IMR-90 (cell line): Measurements from ENCODE around the gene ST14. TPM values are rescaled to one million over a fixed set of nuclear protein-coding genes. Genes with fewer than 3 reads are reported as not detected.

Experiments
- ATAC-seq: fragments of 200-7000 bp; cut with Tn5 transposase; 2 replicates; pipeline ENCODE4 v1.9.1; 2020; ENCODE audit warnings: low read depth, mild to moderate bottlenecking, moderate library complexity
- BruUV-seq: library from RNA; stranded (reverse); fragments of 400-500 nt; replicated peaks from 2 replicates; lab custom pipeline; 2021; lab: Mats Ljungman, UMichigan
- CTCF ChIA-PET: fragments of 300-600 bp; formaldehyde crosslinking; extraction: SDS; loops from one replicate; lab custom pipeline; 2021; ENCODE audit warnings: antibody characterized with exemption; lab: Yijun Ruan, JAX
- POLR2A ChIA-PET: fragments of 300-600 bp; sonication (Branson Sonifier 250); formaldehyde crosslinking; loops from one replicate; lab custom pipeline; 2022; ENCODE audit warnings: antibody characterized with exemption; ENCODE audit not compliant: unreplicated experiment; lab: Charles Lee
- DNase-seq: peaks from one replicate; pipeline ENCODE4 v3.0.0; 2013
- H2AFZ ChIP-seq: replicated peaks from 2 replicates; pipeline ENCODE3; 2013; ENCODE audit warnings: low read length, mild to moderate bottlenecking; ENCODE audit not compliant: poor library complexity
- H2AK5ac ChIP-seq: 2 replicates; pipeline ENCODE4 v1.6.1; 2013; ENCODE audit warnings: low read depth, low read length, inconsistent platforms
- H2AK9ac ChIP-seq: replicated peaks from 2 replicates; pipeline ENCODE3; 2013; ENCODE audit warnings: mild to moderate bottlenecking, low read depth, low read length, moderate library complexity; ENCODE audit not compliant: poor library complexity
- H2BK120ac ChIP-seq: 2 replicates; pipeline ENCODE4 v1.6.1; 2013; ENCODE audit warnings: low read depth, low read length, inconsistent platforms
- H2BK15ac ChIP-seq: 3 replicates; pipeline ENCODE4 v1.6.1; 2013; ENCODE audit warnings: low read depth, low read length, inconsistent platforms
- H2BK20ac ChIP-seq: 2 replicates; pipeline ENCODE4 v1.6.1; 2013; ENCODE audit warnings: low read depth, mild to moderate bottlenecking, inconsistent platforms, low read length, moderate library complexity
- H2BK5ac ChIP-seq: 2 replicates; pipeline ENCODE4 v1.6.1; 2013; ENCODE audit warnings: mild to moderate bottlenecking, low read depth, low read length, inconsistent platforms; ENCODE audit not compliant: poor library complexity, severe bottlenecking
- H3K14ac ChIP-seq: replicated peaks from 2 replicates; pipeline ENCODE4 v1.6.1; 2013; ENCODE audit warnings: low read depth, low read length, inconsistent platforms
- H3K18ac ChIP-seq: 2 replicates; pipeline ENCODE4 v1.6.1; 2013; ENCODE audit warnings: low read depth, low read length, control low read depth
- H3K23ac ChIP-seq: 2 replicates; pipeline ENCODE4 v1.6.1; 2013; ENCODE audit warnings: low read depth, low read length, inconsistent platforms
- H3K27ac ChIP-seq: 2 replicates; pipeline ENCODE4 v1.5.1; 2013; ENCODE audit warnings: mild to moderate bottlenecking, control low read depth, low read length; ENCODE audit not compliant: insufficient read depth
- H3K27me3 ChIP-seq: 2 replicates; pipeline ENCODE4 v1.6.1; 2013; ENCODE audit warnings: low read length; ENCODE audit not compliant: control insufficient read depth, insufficient read depth
- H3K36me3 ChIP-seq: 2 replicates; pipeline ENCODE4 v1.6.1; 2013; ENCODE audit warnings: low read length, mixed read lengths; ENCODE audit not compliant: control insufficient read depth, insufficient read depth
- H3K4ac ChIP-seq: 2 replicates; pipeline ENCODE4 v1.6.1; 2013; ENCODE audit warnings: low read depth, low read length, inconsistent platforms
- H3K4me1 ChIP-seq: 2 replicates; pipeline ENCODE4 v1.6.1; 2013; ENCODE audit warnings: low read length, mixed read lengths; ENCODE audit not compliant: control insufficient read depth, insufficient read depth
- H3K4me2 ChIP-seq: 2 replicates; pipeline ENCODE4 v1.6.1; 2013; ENCODE audit warnings: low read depth, mild to moderate bottlenecking, control low read depth, low read length, moderate library complexity
- H3K4me3 ChIP-seq: 2 replicates; pipeline ENCODE4 v1.5.1; 2013; ENCODE audit warnings: low read depth, mild to moderate bottlenecking, control low read depth, low read length, moderate library complexity; ENCODE audit not compliant: insufficient read depth
- H3K56ac ChIP-seq: 2 replicates; pipeline ENCODE4 v1.6.1; 2013; ENCODE audit warnings: low read length, inconsistent platforms; ENCODE audit not compliant: insufficient read depth; ENCODE audit errors: extremely low read depth
- H3K79me1 ChIP-seq, 2 experiments: 2 replicates each; pipeline ENCODE4 v1.6.1; 2013; ENCODE audit warnings: low read length in 2 of 2, inconsistent platforms in 1 of 2, low read depth in 1 of 2
- H3K9ac ChIP-seq: 2 replicates; pipeline ENCODE4 v1.6.1; 2013; ENCODE audit warnings: low read depth, low read length, control low read depth
- H3K9me1 ChIP-seq: 2 replicates; pipeline ENCODE4 v1.6.1; 2013; ENCODE audit warnings: low read length, inconsistent platforms; ENCODE audit not compliant: insufficient read depth
- H3K9me3 ChIP-seq: 2 replicates; pipeline ENCODE4 v1.6.1; 2013; ENCODE audit warnings: low read length; ENCODE audit not compliant: control insufficient read depth, insufficient read depth
- H4K20me1 ChIP-seq: 2 replicates; pipeline ENCODE4 v1.6.1; 2013; ENCODE audit warnings: low read length, inconsistent platforms; ENCODE audit not compliant: insufficient read depth
- H4K5ac ChIP-seq: 2 replicates; pipeline ENCODE4 v1.6.1; 2013; ENCODE audit warnings: mild to moderate bottlenecking, low read depth, low read length, control low read depth
- H4K8ac ChIP-seq, 2 experiments: 2 replicates each; pipeline ENCODE4 v1.6.1; 2013; ENCODE audit warnings: low read depth in 2 of 2, low read length in 2 of 2, control low read depth in 1 of 2, inconsistent platforms in 1 of 2
- H4K91ac ChIP-seq: 2 replicates; pipeline ENCODE4 v1.6.1; 2013; ENCODE audit warnings: low read depth, low read length, inconsistent platforms; ENCODE audit not compliant: insufficient read depth
- BHLHE40 ChIP-seq: fragments of 150-350 bp; IDR thresholded peaks from 2 replicates; pipeline ENCODE4 v1.6.1; 2016; ENCODE audit warnings: mild to moderate bottlenecking, low read depth, low read length
- CEBPB ChIP-seq: IDR thresholded peaks from 2 replicates; pipeline ENCODE4 v1.6.1; 2012; ENCODE audit warnings: low read depth, low read length, improper control_type of control experiment
- CTCF ChIP-seq: conservative IDR thresholded peaks from 2 replicates; pipeline ENCODE4 v1.5.1; 2012; ENCODE audit warnings: mild to moderate bottlenecking, low read depth, low read length, improper control_type of control experiment
- FOS ChIP-seq: fragments of 150-350 bp; IDR thresholded peaks from 2 replicates; pipeline ENCODE4 v1.6.1; 2016; ENCODE audit warnings: low read depth, low read length
- MAFK ChIP-seq: IDR thresholded peaks from 2 replicates; pipeline ENCODE4 v1.6.1; 2012; ENCODE audit warnings: low read depth, low read length, improper control_type of control experiment
- MAZ ChIP-seq: IDR thresholded peaks from 2 replicates; pipeline ENCODE4 v1.6.1; 2012; ENCODE audit warnings: low read depth, mild to moderate bottlenecking, low read length, improper control_type of control experiment, moderate library complexity, borderline replicate concordance
- MXI1 ChIP-seq: IDR thresholded peaks from 2 replicates; pipeline ENCODE4 v1.6.1; 2012; ENCODE audit warnings: low read depth, mild to moderate bottlenecking, low read length, moderate library complexity, borderline replicate concordance
- NFE2L2 ChIP-seq: fragments of 150-350 bp; IDR thresholded peaks from 2 replicates; pipeline ENCODE4 v1.6.1; 2016; ENCODE audit warnings: low read depth, mild to moderate bottlenecking, low read length
- POLR2A ChIP-seq: IDR thresholded peaks from 2 replicates; pipeline ENCODE4 v1.6.1; 2012; ENCODE audit warnings: mild to moderate bottlenecking, low read depth, low read length
- RAD21 ChIP-seq: IDR thresholded peaks from 2 replicates; pipeline ENCODE4 v1.6.1; 2012; ENCODE audit warnings: low read length, improper control_type of control experiment
- RCOR1 ChIP-seq: IDR thresholded peaks from 2 replicates; pipeline ENCODE4 v1.6.1; 2012; ENCODE audit warnings: mild to moderate bottlenecking, low read length, improper control_type of control experiment; ENCODE audit not compliant: insufficient replicate concordance
- RFX5 ChIP-seq: IDR thresholded peaks from 2 replicates; pipeline ENCODE4 v1.8.0; 2012; ENCODE audit warnings: low read depth, mild to moderate bottlenecking, low read length, moderate library complexity
- SMC3 ChIP-seq: fragments of 150-350 bp; IDR thresholded peaks from 2 replicates; pipeline ENCODE4 v1.6.1; 2016; ENCODE audit warnings: low read depth, mild to moderate bottlenecking, antibody characterized with exemption, low read length, moderate library complexity
- USF2 ChIP-seq: fragments of 150-350 bp; IDR thresholded peaks from 2 replicates; pipeline ENCODE4 v1.6.1; 2017; ENCODE audit warnings: mild to moderate bottlenecking, antibody characterized with exemption, low read length, low read depth
- WGBS, 2 experiments: methylation state at CpG; one replicate each; pipeline versions ENCODE4 v1.1.5 to v1.1.7; 2013; ENCODE audit warnings: missing lambda C conversion rate in 2 of 2; ENCODE audit not compliant: insufficient read length in 1 of 2; ENCODE audit errors: extremely low coverage in 2 of 2; 5-methylcytosine and 5-hydroxymethylcytosine counted together
- dilution Hi-C: fragments of 300-500 bp; cut with HindIII; formaldehyde crosslinking; loops from one replicate; pipeline ENCODE4 v1.14.3; 2018; ENCODE audit warnings: low sequenced_read_pairs; ENCODE audit not compliant: unreplicated experiment
- in situ Hi-C: fragments of 300-500 bp; cut with MboI; formaldehyde crosslinking; loops from 3 replicates; pipeline ENCODE4 v1.14.3; 2019; ENCODE audit warnings: low sequenced_read_pairs, inconsistent platforms, mixed read lengths
- intact Hi-C: fragments of 100-400 bp; cut with micrococcal nuclease; formaldehyde crosslinking; loops from 2 replicates; pipeline ENCODE4 v1.10.0; 2022
- polyA plus RNA-seq, 3 experiments: library from polyadenylated mRNA; depleted of rRNA; stranded (reverse); fragments of >200 nt; gene quantifications; 2 replicates each; pipeline ENCODE4 v1.2.3, GENCODE V29; 2012; ENCODE audit warnings: low replicate concordance in 1 of 3
- total RNA-seq: library from RNA; depleted of rRNA; stranded (reverse); fragments of >200 nt; gene quantifications from 2 replicates; pipeline ENCODE4 v1.2.3, GENCODE V29; 2012
- TF ChIP-seq, protein P1 (sequence below): fragments of 150-350 bp; IDR thresholded peaks from 2 replicates; pipeline ENCODE4 v1.6.1; 2016; ENCODE audit warnings: low read depth, mild to moderate bottlenecking, low read length, moderate library complexity, borderline replicate concordance

Gene ST14
- total and polyA plus RNA-seq, 2 of the 4 experiments (the other 2 are of a cell fraction), result not detected

DNA sequence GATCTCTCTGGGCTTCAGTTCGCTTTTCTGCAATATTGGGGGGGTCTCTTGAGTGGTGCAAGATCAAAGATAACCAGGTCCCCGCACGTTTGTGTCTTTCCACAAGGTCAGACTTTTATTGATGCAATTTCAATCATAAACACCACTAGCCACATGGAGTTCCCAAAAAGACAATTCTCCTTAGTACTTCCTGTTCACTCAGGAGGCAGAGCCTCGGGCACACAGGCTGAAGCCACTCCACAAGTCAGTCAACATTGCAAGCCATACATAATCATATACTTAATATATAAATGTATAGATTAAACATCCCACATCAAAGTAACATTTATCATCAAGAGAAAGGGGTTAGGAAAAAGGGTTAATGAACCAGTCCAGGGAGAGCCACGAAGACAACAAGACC, 12.0 kb downstream of the ST14 start:
- no peak overlapping the region for H4K5ac ChIP-seq
- DNase-seq (no peak), ATAC-seq (no peak)
- in situ Hi-C loops, result no loop called here
- no peak overlapping the region for H3K56ac ChIP-seq
- H4K8ac ChIP-seq, result no peak overlapping the region
- H3K9me1 ChIP-seq, result 0 out of 2 replicates have a peak, but pooled peaks cover 2% of the 10 kb centered on the region
- no peak overlapping the region for H3K4ac ChIP-seq
- H4K20me1 ChIP-seq, result no peaks in the 10 kb centered on the region
- TF ChIP-seq NFE2L2 (no peak), RCOR1 (no peak), POLR2A (no peak), CTCF (no peak), USF2 (no peak), MAFK (no peak), BHLHE40 (no peak), RFX5 (no peak), MXI1 (no peak), FOS (no peak), RAD21 (no peak), SMC3 (no peak), MAZ (no peak), CEBPB (no peak)
- TF ChIP-seq, protein P1, sequence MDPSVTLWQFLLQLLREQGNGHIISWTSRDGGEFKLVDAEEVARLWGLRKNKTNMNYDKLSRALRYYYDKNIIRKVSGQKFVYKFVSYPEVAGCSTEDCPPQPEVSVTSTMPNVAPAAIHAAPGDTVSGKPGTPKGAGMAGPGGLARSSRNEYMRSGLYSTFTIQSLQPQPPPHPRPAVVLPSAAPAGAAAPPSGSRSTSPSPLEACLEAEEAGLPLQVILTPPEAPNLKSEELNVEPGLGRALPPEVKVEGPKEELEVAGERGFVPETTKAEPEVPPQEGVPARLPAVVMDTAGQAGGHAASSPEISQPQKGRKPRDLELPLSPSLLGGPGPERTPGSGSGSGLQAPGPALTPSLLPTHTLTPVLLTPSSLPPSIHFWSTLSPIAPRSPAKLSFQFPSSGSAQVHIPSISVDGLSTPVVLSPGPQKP, result no peak
- H2AK9ac ChIP-seq, result no peak overlapping the region
- H2BK120ac ChIP-seq, result no peak overlapping the region
- H3K23ac ChIP-seq, result no peak overlapping the region
- H3K18ac ChIP-seq, result no peak overlapping the region
- POLR2A ChIA-PET, result no interaction called here
- no peak overlapping the region for H2AFZ ChIP-seq
- dilution Hi-C loops, result no loop called here
- no TSS peak for BruUV-seq
- H2AK5ac ChIP-seq, result no peak overlapping the region
- H3K79me1 ChIP-seq, result no peaks in the 10 kb centered on the region
- H3K9ac ChIP-seq, result no peak overlapping the region
- no peak overlapping the region for H4K91ac ChIP-seq
- H3K4me3 ChIP-seq, result no peak overlapping the region
- no CpG with 5 or more reads among the region's 5 CpGs for WGBS, 2 experiments
- no peak overlapping the region for H3K4me2 ChIP-seq
- peaks cover 6% of the 10 kb centered on the region for H3K27me3 ChIP-seq
- H3K36me3 ChIP-seq, result no peaks in the 10 kb centered on the region
- H3K14ac ChIP-seq, result no peak overlapping the region
- peaks cover 6% of the 10 kb centered on the region for H3K9me3 ChIP-seq
- intact Hi-C loops, result no loop called here
- H3K27ac ChIP-seq, result no peak overlapping the region
- H2BK15ac ChIP-seq, result no peak overlapping the region
- H3K4me1 ChIP-seq, result peaks cover 2% of the 10 kb centered on the region; the same call in 1 of the 2 replicates
- no peak overlapping the region for H2BK5ac ChIP-seq
- no peak overlapping the region for H2BK20ac ChIP-seq
- CTCF ChIA-PET, result no interaction called here
